DOHH2 (cell line): Measurements from ENCODE around the gene SSPN.

Experiments
- CTCF ChIP-seq: fragments of 200-600 bp; sonication (generic); IDR thresholded peaks from one replicate; pipeline ENCODE4 v1.5.1; 2014; ENCODE audit warnings: antibody characterized with exemption, mild to moderate bottlenecking, low read depth, low read length; ENCODE audit not compliant: poor library complexity, severe bottlenecking
- EZH2phosphoT487 ChIP-seq: fragments of 200-600 bp; sonication (generic); IDR thresholded peaks from 2 replicates; pipeline ENCODE4 v1.6.1; 2017; ENCODE audit warnings: borderline replicate concordance, mild to moderate bottlenecking, antibody characterized with exemption, low read length, moderate library complexity, mixed read lengths

- no peak for TF ChIP-seq CTCF
- no peak for TF ChIP-seq EZH2phosphoT487
These were observed 60.7 kb downstream of the SSPN start for GRCh38 chr12:26255893-26256645.
